CD4-positive, alpha-beta T cell treated with Interleukin-4 for 4 hours (primary cell): ENCODE results near the gene GPR158.

Experiments used
- DNase-seq: peaks from one replicate; pipeline ENCODE4 v3.0.0-alpha.2; 2020

Gene GPR158

GRCh38 chr10:25508112-25508815 lies 333.5 kb downstream of the GPR158 start:
- no peak for DNase-seq

- DNase-seq, result no peak
These were observed 334.4 kb downstream of the GPR158 start for GRCh38 chr10:25509151-25509550.

DNA sequence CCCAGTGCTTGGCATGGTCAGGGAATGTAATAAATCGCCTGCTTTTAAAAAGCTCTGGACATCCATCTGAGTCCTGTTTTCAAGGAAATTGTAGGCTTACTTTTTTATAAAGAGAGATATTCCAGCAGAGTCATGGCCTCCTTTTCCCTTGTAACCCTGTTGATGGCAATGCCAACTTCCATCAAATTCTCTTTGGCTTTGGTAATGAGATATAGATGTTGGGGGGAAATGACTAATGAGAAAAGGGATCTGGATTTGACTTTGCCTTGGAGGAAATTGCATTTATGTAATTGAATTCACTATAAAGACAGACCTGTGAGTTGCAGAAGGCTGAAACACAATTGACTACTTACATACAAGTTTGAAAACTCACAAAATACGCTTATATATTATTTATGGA lies 347.5 kb downstream of the GPR158 start:
- DNase-seq, result no peak

- no peak for DNase-seq
These were observed 348.3 kb downstream of the GPR158 start for GRCh38 chr10:25522946-25523608.

DNA sequence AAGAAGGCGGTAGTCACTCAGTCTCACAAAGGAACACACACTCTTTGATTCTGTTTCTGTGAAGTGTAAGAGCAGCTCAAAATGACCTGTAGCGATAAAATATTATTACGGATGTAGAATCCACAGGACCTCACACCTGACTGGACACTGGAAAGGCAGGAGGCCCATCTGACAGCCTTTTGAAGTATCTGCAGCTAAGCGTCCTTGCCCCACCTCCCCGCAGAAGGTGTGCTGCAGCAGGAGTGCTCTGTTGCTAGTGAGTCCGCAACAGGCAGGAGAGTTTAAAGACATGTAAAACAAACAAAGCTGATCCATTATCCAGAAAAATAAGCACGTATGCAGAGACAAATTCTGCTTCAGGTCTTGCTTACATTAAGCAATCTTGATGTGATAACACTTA lies 355.5 kb downstream of the GPR158 start:
- no peak for DNase-seq

DNA sequence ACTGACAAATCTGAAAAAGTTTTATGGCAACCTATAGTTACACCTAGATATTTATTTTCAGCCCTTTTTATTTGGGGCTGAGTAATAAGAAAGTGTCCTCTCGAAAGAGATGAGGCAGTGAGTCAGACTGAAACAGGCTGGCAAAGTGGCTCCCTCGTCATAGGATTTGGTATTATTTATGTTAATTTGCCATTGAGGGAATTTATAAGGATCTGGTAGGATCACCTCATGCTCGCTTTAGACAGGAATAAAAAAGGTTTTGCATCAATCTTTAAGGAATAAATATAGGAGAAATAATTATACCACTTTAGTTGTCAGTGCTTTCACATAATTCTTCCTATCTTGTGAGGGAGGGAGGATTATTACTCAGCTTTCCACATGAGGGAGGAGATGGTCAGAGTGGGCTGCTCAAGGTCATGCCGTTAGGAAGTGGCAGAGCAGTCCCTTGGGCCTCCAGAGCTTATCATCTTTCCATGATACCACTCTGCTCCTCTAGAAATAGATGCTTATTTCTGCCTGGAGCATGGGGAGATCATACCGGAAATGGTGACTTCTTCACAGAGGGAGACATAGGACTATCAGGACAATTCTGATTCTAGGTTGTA lies 356.8 kb downstream of the GPR158 start:
- no peak for DNase-seq

GRCh38 chr10:25532213-25532612 lies 357.4 kb downstream of the GPR158 start:
- no peak for DNase-seq

DNA sequence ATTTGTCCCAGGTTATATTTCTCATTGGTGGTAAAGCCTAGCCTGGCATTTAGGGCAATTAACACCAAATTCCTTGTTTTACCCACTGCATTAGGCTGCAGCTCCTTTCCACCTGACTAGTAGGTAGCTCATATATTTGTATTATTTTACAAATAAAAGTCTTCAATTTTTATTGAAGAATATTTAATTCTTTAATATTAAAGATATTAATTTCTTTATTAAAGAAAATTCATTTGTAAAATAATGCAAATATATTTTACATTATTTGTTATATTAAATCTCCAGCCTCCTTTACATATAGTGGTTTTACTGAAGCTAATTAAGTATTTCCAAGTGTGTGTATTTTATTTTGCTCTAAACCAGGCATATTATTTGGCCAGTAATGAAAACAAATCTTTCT lies 361.2 kb downstream of the GPR158 start:
- no peak for DNase-seq

- DNase-seq, result no peak
These were observed 372.6 kb downstream of the GPR158 start for GRCh38 chr10:25547382-25547781.

- DNase-seq, result no peak
These were observed 377.6 kb downstream of the GPR158 start for GRCh38 chr10:25552283-25552919.

- DNase-seq, result no peak
These were observed 381.1 kb downstream of the GPR158 start for GRCh38 chr10:25555865-25556264.

GRCh38 chr10:25556457-25556856 lies 381.7 kb downstream of the GPR158 start:
- DNase-seq, result no peak

DNA sequence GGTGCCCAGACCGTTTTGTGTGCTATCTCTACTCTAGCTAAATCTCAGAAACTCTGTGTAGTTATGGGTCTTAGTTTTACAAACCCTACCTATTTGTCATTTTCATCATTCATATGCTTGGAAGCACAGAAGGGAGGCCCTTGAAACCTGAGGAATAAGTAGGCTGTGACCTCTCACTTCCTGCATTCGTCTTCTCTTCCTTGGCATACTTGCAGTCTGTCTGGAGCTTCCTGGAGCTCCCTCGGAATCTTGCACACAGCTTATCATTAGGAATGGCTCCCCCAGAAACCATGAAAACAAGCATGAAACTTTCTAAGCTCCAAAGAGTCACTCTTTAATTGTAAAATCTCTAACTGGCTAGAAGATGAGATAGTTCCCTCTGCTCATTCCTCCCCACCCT lies 382.3 kb downstream of the GPR158 start:
- no peak for DNase-seq

DNA sequence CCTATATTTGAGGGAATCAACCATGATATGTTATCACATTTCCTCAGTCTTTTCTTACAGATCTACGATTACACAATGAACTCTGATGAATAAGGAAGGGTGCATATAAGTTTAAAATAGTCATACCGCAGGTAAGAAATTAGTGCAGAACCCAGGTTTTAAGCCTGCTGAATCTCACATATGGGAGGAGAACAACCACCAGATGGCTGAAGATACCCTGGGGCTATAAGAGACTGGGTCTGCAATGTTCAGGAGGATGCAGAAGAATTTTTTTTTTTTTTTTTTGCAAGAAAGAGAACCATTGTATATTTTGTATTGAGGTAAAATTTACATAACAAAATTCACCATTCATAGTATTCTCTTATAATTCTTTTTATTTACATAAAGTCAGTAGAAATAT lies 387.0 kb downstream of the GPR158 start:
- no peak for DNase-seq

- DNase-seq, result no peak
These were observed 387.7 kb downstream of the GPR158 start for GRCh38 chr10:25562547-25562946.

DNA sequence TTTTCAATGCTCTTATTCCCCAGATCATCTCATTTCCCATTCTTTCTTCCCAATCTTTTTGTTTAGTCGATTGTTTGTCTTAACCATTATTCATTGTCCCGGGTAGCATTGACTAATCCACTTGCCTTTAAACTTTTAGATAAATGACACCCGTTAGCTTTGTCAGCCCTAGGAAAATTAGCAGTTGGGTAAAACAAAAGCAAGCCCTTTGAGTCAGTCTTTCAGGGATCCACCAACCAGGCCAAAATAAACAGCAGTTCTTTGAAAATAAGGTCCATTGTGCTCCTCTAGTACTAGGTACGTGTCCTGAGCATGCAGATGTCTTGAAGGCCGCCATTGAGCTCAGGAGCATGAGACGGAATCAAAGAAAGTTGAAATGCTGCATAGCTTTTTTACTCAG lies 389.6 kb downstream of the GPR158 start:
- DNase-seq, result no peak

- no peak for DNase-seq
These were observed 390.8 kb downstream of the GPR158 start for GRCh38 chr10:25565570-25565969.

- no peak for DNase-seq
These were observed 398.5 kb downstream of the GPR158 start for GRCh38 chr10:25573316-25573715.

DNA sequence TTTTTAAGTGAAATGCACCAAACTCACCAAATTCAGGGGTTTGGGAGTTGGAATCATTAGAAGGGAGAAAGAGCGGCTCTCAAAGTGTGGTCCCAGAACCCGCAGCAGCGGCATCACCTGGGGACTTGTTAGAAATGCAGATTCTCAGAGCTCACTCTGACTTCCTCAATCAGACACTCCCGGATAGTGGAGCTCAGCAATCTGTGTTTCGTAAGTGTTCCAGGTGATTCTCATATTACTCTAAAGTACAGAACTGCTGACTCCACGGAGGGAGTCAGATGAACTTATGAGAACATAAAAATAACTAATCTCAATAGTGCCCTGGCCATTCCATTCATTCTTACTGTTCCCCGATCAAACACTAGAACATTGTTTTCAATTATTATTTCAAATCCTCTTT lies 400.5 kb downstream of the GPR158 start:
- DNase-seq, result no peak

GRCh38 chr10:25578061-25578460 lies 403.3 kb downstream of the GPR158 start:
- no peak for DNase-seq

- no peak for DNase-seq
These were observed 408.2 kb downstream of the GPR158 start for GRCh38 chr10:25582961-25583360.

DNA sequence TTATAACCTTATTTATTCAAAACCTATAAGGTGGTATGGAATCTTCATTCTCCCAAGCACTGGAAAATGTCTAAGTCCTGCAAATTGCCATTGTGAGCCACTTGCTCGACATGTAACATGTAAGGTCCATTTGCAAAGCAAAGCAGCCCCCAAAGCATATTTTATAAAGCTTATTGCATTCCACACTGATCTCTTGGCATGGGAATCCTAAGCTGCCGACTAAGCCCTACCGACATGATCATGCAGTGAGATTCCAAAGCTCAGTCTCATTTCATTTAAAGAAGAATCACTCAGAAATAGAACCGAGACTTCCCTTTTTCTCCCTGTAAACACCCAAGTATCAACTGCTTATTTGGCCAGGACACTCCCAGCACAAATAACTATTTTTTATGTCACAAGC lies 425.9 kb downstream of the GPR158 start:
- no peak for DNase-seq

GRCh38 chr10:25604591-25604990 lies 429.8 kb downstream of the GPR158 start:
- no peak for DNase-seq

DNA sequence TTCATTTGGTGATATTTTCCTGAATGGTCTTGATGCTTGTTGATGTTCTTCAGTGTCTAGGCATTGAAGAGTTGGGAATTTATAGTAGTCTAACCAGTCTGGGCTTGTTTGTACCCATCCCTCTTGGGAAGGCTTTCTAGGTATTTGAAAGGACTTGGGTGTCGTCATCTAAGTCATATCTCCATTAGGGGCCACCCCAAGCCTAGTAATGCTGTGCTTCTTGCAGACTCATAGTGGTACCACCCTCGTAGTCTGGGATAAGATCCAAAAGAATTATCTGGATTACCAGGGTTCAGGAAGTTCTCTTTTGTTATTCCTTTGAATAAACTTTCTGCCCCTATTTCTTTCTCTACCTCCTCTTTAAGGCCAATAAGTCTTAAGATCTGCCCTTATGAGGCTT lies 439.9 kb downstream of the GPR158 start:
- DNase-seq, result no peak
